GM19193 (cell line): Measurements from ENCODE around the gene CDCA8.

Source experiments
- POLR2A ChIP-seq: IDR thresholded peaks from 4 replicates; pipeline ENCODE4 v1.6.1; 2011; ENCODE audit not compliant: insufficient read depth, insufficient read length; ENCODE audit errors: extremely low read depth

The CDCA8 gene

GRCh38 chr1:37741130-37741529 lies 48.8 kb downstream of the CDCA8 start:
- no peak for TF ChIP-seq POLR2A

- no peak for TF ChIP-seq POLR2A
These were observed 49.3 kb downstream of the CDCA8 start for GRCh38 chr1:37741662-37742061.

- TF ChIP-seq POLR2A, result no peak
These were observed 54.5 kb downstream of the CDCA8 start for GRCh38 chr1:37746806-37747205.

- no peak for TF ChIP-seq POLR2A
These were observed 56.2 kb downstream of the CDCA8 start for GRCh38 chr1:37748565-37748964.

GRCh38 chr1:37752213-37752582 lies 59.9 kb downstream of the CDCA8 start:
- TF ChIP-seq POLR2A, result no peak

GRCh38 chr1:37752583-37753471 lies 60.5 kb downstream of the CDCA8 start:
- no peak for TF ChIP-seq POLR2A

- no peak for TF ChIP-seq POLR2A
These were observed 61.4 kb downstream of the CDCA8 start for GRCh38 chr1:37753473-37754321.

- no peak for TF ChIP-seq POLR2A
These were observed 63.0 kb downstream of the CDCA8 start for GRCh38 chr1:37755290-37755689.

GRCh38 chr1:37755951-37756560 lies 63.7 kb downstream of the CDCA8 start:
- no peak for TF ChIP-seq POLR2A
